ENCODE data around the gene LGMN.
"Not testable (repeated sequence)": the region's sequence is repeated elsewhere in the genome, so short reads cannot be mapped to it uniquely, and the experiment has no call there.

The LGMN gene

GRCh38 chr14:92759300-92759678, 10.9 kb upstream of the LGMN start:
- Histone ChIP-seq H3K4me3 (ENCODE audit: low read depth in 1 of 2, low read length in 2 of 2) (no peak overlapping the region), H3K4me1 (ENCODE audit: insufficient read depth, low read length) (no peaks in the 10 kb centered on the region), H3K36me3 (ENCODE audit: insufficient read depth, low read length) (no peaks in the 10 kb centered on the region), H3K9me3 (ENCODE audit: low read length) (no peaks in the 10 kb centered on the region), H3K9ac (ENCODE audit: low read length) (no peak overlapping the region), H3K27ac (ENCODE audit: low read depth, low read length) (no peak overlapping the region), H3K27me3 (ENCODE audit: control insufficient read depth in 1 of 2, insufficient read depth in 2 of 2, low read length in 2 of 2) (no peaks in the 10 kb centered on the region)

GRCh38 chr14:92756446-92756845, 8.0 kb upstream of the LGMN start:
- no peaks in the 10 kb centered on the region for H3K27me3 ChIP-seq (ENCODE audit: control insufficient read depth in 1 of 2, insufficient read depth in 2 of 2, low read length in 2 of 2)
- no peak overlapping the region for H3K9ac ChIP-seq (ENCODE audit: low read length)
- H3K36me3 ChIP-seq (ENCODE audit: insufficient read depth, low read length): no peaks in the 10 kb centered on the region
- H3K9me3 ChIP-seq (ENCODE audit: low read length): no peaks in the 10 kb centered on the region
- no peaks in the 10 kb centered on the region for H3K4me1 ChIP-seq (ENCODE audit: insufficient read depth, low read length)
- no peak overlapping the region for H3K27ac ChIP-seq (ENCODE audit: low read depth, low read length)
- no peak overlapping the region for H3K4me3 ChIP-seq (ENCODE audit: low read depth in 1 of 2, low read length in 2 of 2)

DNA sequence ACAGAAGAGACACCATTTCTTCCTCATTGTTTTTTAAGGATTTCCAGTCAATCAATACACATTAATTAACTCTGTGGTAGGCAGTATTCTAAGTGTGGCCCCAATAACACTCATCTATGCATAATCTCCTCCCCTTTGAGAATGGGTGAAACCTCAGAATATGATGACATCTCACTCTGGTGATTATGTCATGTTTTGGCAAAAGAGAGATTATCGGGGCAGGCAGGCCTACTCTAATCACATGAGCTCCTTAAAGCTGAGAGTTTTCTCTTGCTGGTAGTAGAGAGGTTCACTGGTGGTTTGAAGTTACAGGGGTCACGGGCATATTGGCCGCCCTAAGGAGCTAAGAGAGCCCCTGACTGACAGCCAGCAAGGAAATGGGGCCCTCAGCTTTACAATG, 7.1 kb upstream of the LGMN start:
- no peaks in the 10 kb centered on the region for H3K27me3 ChIP-seq (ENCODE audit: control insufficient read depth in 1 of 2, insufficient read depth in 2 of 2, low read length in 2 of 2)
- no peaks in the 10 kb centered on the region for H3K4me1 ChIP-seq (ENCODE audit: insufficient read depth, low read length)
- no peak overlapping the region for H3K9ac ChIP-seq (ENCODE audit: low read length)
- no peaks in the 10 kb centered on the region for H3K36me3 ChIP-seq (ENCODE audit: insufficient read depth, low read length)
- H3K4me3 ChIP-seq (ENCODE audit: low read depth in 1 of 2, low read length in 2 of 2): no peak overlapping the region
- no peaks in the 10 kb centered on the region for H3K9me3 ChIP-seq (ENCODE audit: low read length)
- H3K27ac ChIP-seq (ENCODE audit: low read depth, low read length): no peak overlapping the region

DNA sequence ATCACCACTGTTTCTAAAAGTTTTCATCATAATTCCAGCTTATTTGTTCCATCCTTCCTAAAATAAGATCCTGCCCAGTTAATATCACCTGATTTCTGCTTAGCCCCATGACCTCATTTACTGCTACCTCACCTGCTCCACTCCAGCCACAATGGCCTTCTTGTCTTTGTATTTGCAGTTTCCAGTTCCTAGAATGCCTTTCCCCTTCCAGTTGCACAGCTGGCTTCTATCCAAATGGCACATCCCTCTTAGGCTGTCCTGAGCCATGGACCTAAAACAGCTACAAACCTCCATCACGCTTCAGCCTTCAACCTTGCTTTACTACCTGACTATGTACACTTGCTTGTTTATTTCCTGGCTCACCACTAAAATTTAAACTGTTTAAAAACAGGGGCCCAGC, 6.5 kb upstream of the LGMN start:
- Histone ChIP-seq H3K36me3 (ENCODE audit: insufficient read depth, low read length) (no peaks in the 10 kb centered on the region), H3K9me3 (ENCODE audit: low read length) (no peaks in the 10 kb centered on the region), H3K27ac (ENCODE audit: low read depth, low read length) (no peak overlapping the region), H3K27me3 (ENCODE audit: control insufficient read depth in 1 of 2, insufficient read depth in 2 of 2, low read length in 2 of 2) (no peaks in the 10 kb centered on the region), H3K9ac (ENCODE audit: low read length) (no peak overlapping the region), H3K4me3 (ENCODE audit: low read depth in 1 of 2, low read length in 2 of 2) (no peak overlapping the region), H3K4me1 (ENCODE audit: insufficient read depth, low read length) (no peaks in the 10 kb centered on the region)

DNA sequence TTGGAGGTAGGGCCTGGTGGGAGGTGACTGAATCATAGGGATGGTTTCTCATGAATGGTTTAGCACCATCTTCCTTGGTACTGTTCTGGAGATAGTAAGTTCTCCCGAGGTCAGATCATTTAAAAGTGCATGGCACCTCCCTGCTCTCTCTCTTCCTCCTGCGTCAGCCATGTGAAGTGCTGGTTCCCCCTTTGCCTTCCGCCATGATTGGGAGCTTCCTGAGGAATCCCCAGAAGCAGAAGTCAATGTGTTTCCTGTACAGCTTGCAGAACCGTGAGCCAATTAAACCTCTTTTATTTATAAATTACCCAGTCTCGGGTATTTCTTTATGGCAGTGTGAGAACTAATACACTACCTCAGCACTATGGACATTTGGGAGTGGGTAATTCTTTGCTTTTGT, 4.8 kb upstream of the LGMN start:
- Histone ChIP-seq H3K9ac (ENCODE audit: low read length) (no peak overlapping the region), H3K4me1 (ENCODE audit: insufficient read depth, low read length) (peaks cover 3% of the 10 kb centered on the region), H3K27me3 (ENCODE audit: control insufficient read depth in 1 of 2, insufficient read depth in 2 of 2, low read length in 2 of 2) (no peaks in the 10 kb centered on the region), H3K36me3 (ENCODE audit: insufficient read depth, low read length) (no peaks in the 10 kb centered on the region), H3K4me3 (ENCODE audit: low read depth in 1 of 2, low read length in 2 of 2) (no peak overlapping the region), H3K9me3 (ENCODE audit: low read length) (no peaks in the 10 kb centered on the region), H3K27ac (ENCODE audit: low read depth, low read length) (no peak overlapping the region)

DNA sequence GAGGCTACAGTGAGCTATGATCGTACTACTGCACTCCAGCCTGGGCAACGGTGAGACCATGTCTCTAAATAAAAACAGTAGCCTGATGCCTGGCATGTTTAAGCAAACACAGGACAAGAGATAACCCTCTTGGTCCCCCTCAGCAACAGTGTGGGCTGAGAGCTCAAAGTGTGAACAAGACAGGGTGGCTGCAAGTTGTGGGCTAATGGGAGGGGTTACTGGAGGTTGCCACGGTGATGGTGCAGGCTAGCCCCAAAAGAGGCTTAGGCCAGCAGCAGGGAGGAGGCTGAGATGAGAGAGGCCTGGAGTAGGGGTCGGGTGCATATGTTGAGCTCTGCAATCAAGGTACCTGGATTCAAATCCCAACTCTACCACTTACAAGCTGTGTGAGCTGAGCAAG, 3.4 kb upstream of the LGMN start:
- no peak overlapping the region for H3K9ac ChIP-seq (ENCODE audit: low read length)
- peaks cover 13% of the 10 kb centered on the region for H3K4me1 ChIP-seq (ENCODE audit: insufficient read depth, low read length)
- H3K27me3 ChIP-seq (ENCODE audit: control insufficient read depth in 1 of 2, insufficient read depth in 2 of 2, low read length in 2 of 2): no peaks in the 10 kb centered on the region
- H3K36me3 ChIP-seq (ENCODE audit: insufficient read depth, low read length): no peaks in the 10 kb centered on the region
- no peaks in the 10 kb centered on the region for H3K9me3 ChIP-seq (ENCODE audit: low read length)
- H3K4me3 ChIP-seq (ENCODE audit: low read depth in 1 of 2, low read length in 2 of 2): no peak overlapping the region
- no peak overlapping the region for H3K27ac ChIP-seq (ENCODE audit: low read depth, low read length)

DNA sequence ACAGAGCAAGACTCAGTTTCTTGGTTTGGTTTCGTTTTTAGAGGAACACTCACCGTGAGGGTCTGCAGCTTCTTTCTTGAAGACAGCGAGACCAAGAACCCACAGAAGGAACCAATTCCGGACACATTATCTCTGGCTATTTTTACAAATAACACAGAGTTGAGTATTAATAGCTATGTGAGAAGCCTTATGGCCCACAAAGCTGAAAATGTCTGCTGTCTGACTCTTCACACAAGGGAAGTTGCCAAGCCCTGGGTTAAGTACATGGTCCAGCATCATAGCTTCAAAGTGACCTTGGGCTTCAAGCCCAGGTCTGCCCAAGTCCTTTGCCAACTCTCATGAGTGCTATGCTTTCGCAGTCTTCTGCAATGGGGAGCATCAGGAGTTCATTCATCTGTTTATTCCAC, 2.6 kb upstream of the LGMN start:
- no peak overlapping the region for H3K4me3 ChIP-seq (ENCODE audit: low read depth in 1 of 2, low read length in 2 of 2)

GRCh38 chr14:92750222-92750728, 1.8 kb upstream of the LGMN start:
- not testable (repeated sequence) for H3K36me3 ChIP-seq (ENCODE audit: insufficient read depth, low read length); H3K27ac ChIP-seq (ENCODE audit: low read depth, low read length); H3K9ac ChIP-seq (ENCODE audit: low read length); H3K9me3 ChIP-seq (ENCODE audit: low read length); H3K4me3 ChIP-seq (ENCODE audit: low read depth in 1 of 2, low read length in 2 of 2); H3K27me3 ChIP-seq (ENCODE audit: control insufficient read depth in 1 of 2, insufficient read depth in 2 of 2, low read length in 2 of 2)
- peaks cover 13% of the 10 kb centered on the region for H3K4me1 ChIP-seq (ENCODE audit: insufficient read depth, low read length)

More for the DNA sequence above, 2.6 kb upstream of the LGMN start:
- Histone ChIP-seq H3K9ac (ENCODE audit: low read length) (no peak overlapping the region), H3K4me1 (ENCODE audit: insufficient read depth, low read length) (peaks cover 13% of the 10 kb centered on the region), H3K9me3 (ENCODE audit: low read length) (no peaks in the 10 kb centered on the region), H3K27me3 (ENCODE audit: control insufficient read depth in 1 of 2, insufficient read depth in 2 of 2, low read length in 2 of 2) (no peaks in the 10 kb centered on the region), H3K36me3 (ENCODE audit: insufficient read depth, low read length) (no peaks in the 10 kb centered on the region), H3K27ac (ENCODE audit: low read depth, low read length) (no peak overlapping the region)

DNA sequence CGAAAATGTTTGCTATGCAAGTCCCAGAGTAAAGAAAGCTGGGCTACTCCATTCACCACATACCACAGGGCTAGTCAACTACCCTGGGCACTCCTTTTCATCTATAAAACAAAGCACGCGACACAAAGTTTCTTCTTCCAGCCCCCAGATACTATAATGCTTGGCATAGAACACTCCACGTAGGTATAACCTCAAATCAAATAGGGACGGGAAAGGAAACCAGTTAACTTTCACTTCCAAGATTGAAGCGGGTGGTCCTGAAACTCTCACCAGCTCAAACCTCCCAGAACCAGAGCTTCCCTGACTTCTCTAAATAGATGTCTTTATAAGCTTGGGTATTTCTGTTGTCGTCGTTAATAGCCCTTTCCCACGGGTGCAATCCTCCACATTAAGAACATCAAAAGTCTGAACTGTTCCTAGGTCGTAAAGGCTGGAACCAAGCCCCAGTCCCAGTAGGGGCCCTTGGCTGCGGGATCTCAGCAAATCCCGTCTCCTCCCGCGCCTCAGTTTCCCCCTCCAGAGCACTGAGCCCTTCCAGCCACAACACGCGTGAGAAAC, 647 bp downstream of the LGMN start:
- Histone ChIP-seq H3K4me3 (ENCODE audit: low read depth in 1 of 2, low read length in 2 of 2) (peak overlapping the region; percentile 77 to 96), H3K4me1 (ENCODE audit: insufficient read depth, low read length) (peaks cover 13% of the 10 kb centered on the region), H3K36me3 (ENCODE audit: insufficient read depth, low read length) (peaks cover 3% of the 10 kb centered on the region), H3K27me3 (ENCODE audit: control insufficient read depth in 1 of 2, insufficient read depth in 2 of 2, low read length in 2 of 2) (no peaks in the 10 kb centered on the region), H3K9me3 (ENCODE audit: low read length) (no peaks in the 10 kb centered on the region), H3K27ac (ENCODE audit: low read depth, low read length) (peak overlapping the region; percentile 75), H3K9ac (ENCODE audit: low read length) (peak overlapping the region; percentile 85)

GRCh38 chr14:92744198-92744597, 4.2 kb downstream of the LGMN start:
- peaks cover 9% of the 10 kb centered on the region for H3K36me3 ChIP-seq (ENCODE audit: insufficient read depth, low read length)
- H3K4me3 ChIP-seq (ENCODE audit: low read depth in 1 of 2, low read length in 2 of 2): no peak overlapping the region
- H3K27me3 ChIP-seq (ENCODE audit: control insufficient read depth in 1 of 2, insufficient read depth in 2 of 2, low read length in 2 of 2): no peaks in the 10 kb centered on the region
- no peaks in the 10 kb centered on the region for H3K9me3 ChIP-seq (ENCODE audit: low read length)
- no peak overlapping the region for H3K27ac ChIP-seq (ENCODE audit: low read depth, low read length)
- no peak overlapping the region for H3K9ac ChIP-seq (ENCODE audit: low read length)
- peaks cover 13% of the 10 kb centered on the region for H3K4me1 ChIP-seq (ENCODE audit: insufficient read depth, low read length)

DNA sequence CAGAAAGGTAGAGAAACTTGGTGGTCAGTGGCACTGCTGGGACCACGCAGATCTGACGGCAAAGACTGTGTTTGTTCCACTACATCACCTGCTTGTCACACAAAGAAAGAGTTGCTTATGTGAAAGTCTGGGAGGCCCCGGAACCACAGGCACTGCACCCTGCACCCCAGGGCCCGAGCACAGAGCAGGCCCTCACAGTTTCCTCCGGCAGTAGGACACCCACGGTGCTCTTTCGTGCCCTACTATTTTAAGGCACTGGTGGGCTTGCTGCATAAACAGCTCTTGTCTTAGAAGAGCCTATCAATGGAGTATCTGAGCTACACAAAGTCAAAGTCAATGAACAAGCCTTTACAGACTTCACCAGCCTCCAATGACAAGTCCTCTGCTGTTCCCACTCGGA, 8.0 kb downstream of the LGMN start:
- Histone ChIP-seq H3K36me3 (ENCODE audit: insufficient read depth, low read length) (peaks cover 9% of the 10 kb centered on the region), H3K27ac (ENCODE audit: low read depth, low read length) (no peak overlapping the region), H3K4me1 (ENCODE audit: insufficient read depth, low read length) (peaks cover 8% of the 10 kb centered on the region), H3K4me3 (ENCODE audit: low read depth in 1 of 2, low read length in 2 of 2) (no peak overlapping the region), H3K9me3 (ENCODE audit: low read length) (no peaks in the 10 kb centered on the region), H3K27me3 (ENCODE audit: control insufficient read depth in 1 of 2, insufficient read depth in 2 of 2, low read length in 2 of 2) (no peaks in the 10 kb centered on the region), H3K9ac (ENCODE audit: low read length) (no peak overlapping the region)

- Histone ChIP-seq H3K9ac (ENCODE audit: low read length) (no peak overlapping the region), H3K36me3 (ENCODE audit: insufficient read depth, low read length) (peaks cover 11% of the 10 kb centered on the region), H3K27me3 (ENCODE audit: control insufficient read depth in 1 of 2, insufficient read depth in 2 of 2, low read length in 2 of 2) (no peaks in the 10 kb centered on the region), H3K4me1 (ENCODE audit: insufficient read depth, low read length) (peaks cover 8% of the 10 kb centered on the region), H3K27ac (ENCODE audit: low read depth, low read length) (no peak overlapping the region), H3K4me3 (ENCODE audit: low read depth in 1 of 2, low read length in 2 of 2) (no peak overlapping the region), H3K9me3 (ENCODE audit: low read length) (no peaks in the 10 kb centered on the region)
Measured at GRCh38 chr14:92737619-92738188, 10.7 kb downstream of the LGMN start.
